Measurements from ENCODE around the gene ZRANB2. TPM values are rescaled to one million over a fixed set of nuclear protein-coding genes. Genes with fewer than 3 reads are reported as not detected.

ZRANB2 gene
- total RNA-seq, 2 experiments from 2014 or later, result 102 TPM

DNA sequence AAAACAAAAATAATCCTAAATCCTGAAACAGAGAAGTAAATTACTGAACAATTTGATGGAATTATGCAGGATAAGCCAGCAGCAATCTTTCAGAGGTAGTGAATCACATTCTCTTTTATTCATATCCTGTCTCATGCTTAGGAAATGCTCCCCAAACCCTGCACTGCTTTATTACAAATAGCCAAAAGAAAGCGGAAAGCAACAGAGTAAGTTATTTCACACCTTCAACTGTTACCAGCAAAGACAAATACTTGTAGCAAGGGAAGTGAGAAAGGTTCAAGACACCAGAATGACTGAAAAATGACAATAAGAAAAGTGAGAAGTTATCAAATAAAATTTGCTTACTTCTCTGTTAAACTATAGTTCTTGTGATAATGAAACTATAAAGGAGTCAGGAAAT is 6.2 kb downstream of the ZRANB2 start:
- ATAC-seq (ENCODE audit: poor library complexity) (no peak), DNase-seq (no peak)
- no peak overlapping the region for H3K4me3 Mint-ChIP-seq
- ChIA-PET POLR2A (no interaction called here), CTCF (no interaction called here)
- TF ChIP-seq CTCF (IDR thresholded peaks at IDR 0.05), result no peak
- Histone ChIP-seq H3K36me3 (ENCODE audit: insufficient read depth, low read length) (peaks cover 86% of the 10 kb centered on the region), H3K27ac (ENCODE audit: low read depth in 1 of 2, low read length in 2 of 2) (no peak overlapping the region), H3K9me3 (ENCODE audit: control insufficient read depth in 1 of 2, insufficient read depth in 1 of 2, low read length in 2 of 2) (no peaks in the 10 kb centered on the region), H3K4me1 (ENCODE audit: insufficient read depth, low read length) (no peaks in the 10 kb centered on the region), H3K4me3 (ENCODE audit: low read length) (no peak overlapping the region), H3K27me3 (ENCODE audit: control insufficient read depth in 1 of 2, insufficient read depth in 2 of 2, low read length in 2 of 2) (no peaks in the 10 kb centered on the region)
- H3K27ac Mint-ChIP-seq, result peak overlapping the region; percentile 44
- no peaks in the 10 kb centered on the region for H3K9me3 Mint-ChIP-seq
- peaks cover 62% of the 10 kb centered on the region for H3K4me1 Mint-ChIP-seq (ENCODE audit: low read depth)
- intact Hi-C loops (cut with DNase I, micrococcal nuclease), result loop anchor here in 1 of 2 experiments (5.0 kb wide), 1 partner anchor 852 kb away; the partner anchor contains the start of gene SRSF11
- no peaks in the 10 kb centered on the region for H3K27me3 Mint-ChIP-seq
- peaks cover 87% of the 10 kb centered on the region for H3K36me3 Mint-ChIP-seq (ENCODE audit: low read depth)

DNA sequence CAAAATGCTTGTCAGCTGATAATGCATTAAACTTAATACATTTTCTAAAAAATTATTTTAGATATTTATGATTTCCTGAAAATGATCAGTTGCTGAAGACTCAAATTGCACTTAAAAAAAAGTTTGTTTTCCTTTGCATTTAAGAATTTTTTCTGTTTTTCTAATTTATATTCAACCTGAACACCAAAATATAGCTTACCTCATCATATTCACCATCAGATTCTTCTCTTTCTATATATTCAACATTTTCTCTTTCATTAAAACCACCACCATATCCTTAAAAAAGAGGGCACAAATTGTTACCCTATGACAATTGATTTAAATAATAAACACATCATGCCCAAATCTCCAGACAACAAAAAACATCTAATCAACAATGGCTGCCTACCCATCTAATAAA is 8.6 kb downstream of the ZRANB2 start:
- H3K27ac Mint-ChIP-seq, result no peak overlapping the region
- intact Hi-C loops (cut with DNase I, micrococcal nuclease), result no loop called here

GRCh38 chr1:71071720-71072119 is 9.1 kb downstream of the ZRANB2 start:
- ChIA-PET POLR2A (interaction anchor here (1.7 kb wide), 1 partner anchor 9 kb away, joined by 15 read pairs; the partner anchor contains the start of gene ZRANB2), CTCF (interaction anchor here (0.8 to 1.8 kb wide), 2 partner anchors 9 kb away, joined by 3 to 9 read pairs; partner anchors contain the start of gene ZRANB2)
- peaks cover 98% of the 10 kb centered on the region for H3K36me3 ChIP-seq (ENCODE audit: insufficient read depth, low read length)

More for the DNA sequence above, 8.6 kb downstream of the ZRANB2 start:
- Mint-ChIP-seq H3K36me3 (ENCODE audit: low read depth) (peaks cover 91% of the 10 kb centered on the region), H3K27me3 (no peaks in the 10 kb centered on the region), H3K9me3 (no peaks in the 10 kb centered on the region), H3K4me3 (no peak overlapping the region), H3K4me1 (ENCODE audit: low read depth) (peaks cover 40% of the 10 kb centered on the region)
- DNase-seq (no peak), ATAC-seq (ENCODE audit: poor library complexity) (no peak)
- no peaks in the 10 kb centered on the region for H3K27me3 ChIP-seq (ENCODE audit: control insufficient read depth in 1 of 2, insufficient read depth in 2 of 2, low read length in 2 of 2)
- ChIA-PET POLR2A (interaction anchor here (1.7 kb wide), 1 partner anchor 9 kb away, joined by 15 read pairs; the partner anchor contains the start of gene ZRANB2), CTCF (interaction anchor here (1.8 kb wide), 1 partner anchor 9 kb away, joined by 9 read pairs; the partner anchor contains the start of gene ZRANB2)
- H3K27ac ChIP-seq (ENCODE audit: low read depth in 1 of 2, low read length in 2 of 2), result no peak overlapping the region
- TF ChIP-seq CTCF (IDR thresholded peaks at IDR 0.05), result no peak
- H3K36me3 ChIP-seq (ENCODE audit: insufficient read depth, low read length), result peaks cover 98% of the 10 kb centered on the region
- H3K4me3 ChIP-seq (ENCODE audit: low read length), result no peak overlapping the region
- H3K9me3 ChIP-seq (ENCODE audit: control insufficient read depth in 1 of 2, insufficient read depth in 1 of 2, low read length in 2 of 2), result no peaks in the 10 kb centered on the region
- H3K4me1 ChIP-seq (ENCODE audit: insufficient read depth, low read length), result no peaks in the 10 kb centered on the region

More at GRCh38 chr1:71071720-71072119, 9.1 kb downstream of the ZRANB2 start:
- no peak overlapping the region for H3K4me3 ChIP-seq (ENCODE audit: low read length)
- Mint-ChIP-seq H3K4me3 (no peak overlapping the region), H3K36me3 (ENCODE audit: low read depth) (peaks cover 92% of the 10 kb centered on the region), H3K27ac (no peak overlapping the region), H3K27me3 (no peaks in the 10 kb centered on the region), H3K9me3 (no peaks in the 10 kb centered on the region), H3K4me1 (ENCODE audit: low read depth) (peaks cover 40% of the 10 kb centered on the region)
- no peak for DNase-seq
- H3K27me3 ChIP-seq (ENCODE audit: control insufficient read depth in 1 of 2, insufficient read depth in 2 of 2, low read length in 2 of 2), result no peaks in the 10 kb centered on the region
- H3K9me3 ChIP-seq (ENCODE audit: control insufficient read depth in 1 of 2, insufficient read depth in 1 of 2, low read length in 2 of 2), result no peaks in the 10 kb centered on the region
- ATAC-seq (ENCODE audit: poor library complexity), result no peak
- no peak overlapping the region for H3K27ac ChIP-seq (ENCODE audit: low read depth in 1 of 2, low read length in 2 of 2)
- intact Hi-C loops (cut with DNase I, micrococcal nuclease), result no loop called here
- no peak for TF ChIP-seq CTCF (IDR thresholded peaks at IDR 0.05)
- no peaks in the 10 kb centered on the region for H3K4me1 ChIP-seq (ENCODE audit: insufficient read depth, low read length)

All from CD4-positive, alpha-beta T cell (primary cell).